Measurements from ENCODE around the gene ZBTB7C.

DNA sequence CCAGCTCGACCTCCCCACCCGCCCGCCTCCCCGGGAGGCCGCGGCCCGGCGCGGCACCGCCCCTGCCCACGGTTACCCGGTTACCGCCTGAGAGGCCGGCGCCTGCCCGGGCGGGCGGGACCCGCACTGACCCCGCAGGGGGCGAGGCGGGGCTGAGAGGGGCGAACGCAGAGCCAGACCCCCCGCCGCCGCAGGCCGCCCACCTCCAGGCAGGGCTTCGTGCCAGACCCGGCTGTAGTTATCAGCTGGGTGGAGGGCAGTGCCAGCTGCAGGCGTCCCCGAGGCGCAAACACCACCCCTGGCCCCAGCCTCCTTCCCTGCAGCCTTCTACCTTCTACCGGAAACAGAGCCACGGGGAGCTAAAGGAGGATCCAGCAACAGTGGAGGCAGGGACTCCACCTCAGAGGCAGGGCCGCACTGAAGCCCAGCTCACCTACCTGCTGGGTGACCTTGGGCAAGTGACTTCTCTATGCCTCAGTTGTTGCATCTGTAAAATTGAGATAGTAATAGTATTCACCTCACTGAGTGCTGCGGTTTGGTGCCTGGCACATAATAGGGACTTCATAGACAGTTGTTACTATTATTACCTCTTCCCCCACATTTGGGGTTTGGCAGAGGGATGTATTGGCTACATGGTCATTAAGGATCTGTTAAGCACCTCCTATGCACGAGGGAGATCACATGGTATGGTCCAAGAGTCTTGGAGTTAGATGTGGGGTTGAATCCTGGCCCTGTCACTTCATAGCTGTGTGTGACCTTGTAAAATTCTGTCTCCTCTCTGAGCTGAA, 247.1 kb downstream of the ZBTB7C start:
- TF ChIP-seq HDGF (IDR thresholded peaks at IDR 0.05; ENCODE audit: borderline replicate concordance) (no peak), FOXA1 (IDR thresholded peaks at IDR 0.05) (no peak), ELF4 (IDR thresholded peaks at IDR 0.05) (no peak), BHLHE40 (IDR thresholded peaks at IDR 0.05; ENCODE audit: borderline replicate concordance) (no peak), ZNF384 (IDR thresholded peaks at IDR 0.05) (no peak), SUZ12 (IDR thresholded peaks at IDR 0.05) (no peak), SP1 (IDR thresholded peaks at IDR 0.05) (no peak), FOXK2 (IDR thresholded peaks at IDR 0.05) (no peak), FOXM1 (IDR thresholded peaks at IDR 0.05; ENCODE audit: borderline replicate concordance) (no peak), ARNT (IDR thresholded peaks at IDR 0.05) (no peak), L3MBTL2 (conservative IDR thresholded peaks at IDR 0.05) (no peak)
- TF ChIP-seq, protein P1, sequence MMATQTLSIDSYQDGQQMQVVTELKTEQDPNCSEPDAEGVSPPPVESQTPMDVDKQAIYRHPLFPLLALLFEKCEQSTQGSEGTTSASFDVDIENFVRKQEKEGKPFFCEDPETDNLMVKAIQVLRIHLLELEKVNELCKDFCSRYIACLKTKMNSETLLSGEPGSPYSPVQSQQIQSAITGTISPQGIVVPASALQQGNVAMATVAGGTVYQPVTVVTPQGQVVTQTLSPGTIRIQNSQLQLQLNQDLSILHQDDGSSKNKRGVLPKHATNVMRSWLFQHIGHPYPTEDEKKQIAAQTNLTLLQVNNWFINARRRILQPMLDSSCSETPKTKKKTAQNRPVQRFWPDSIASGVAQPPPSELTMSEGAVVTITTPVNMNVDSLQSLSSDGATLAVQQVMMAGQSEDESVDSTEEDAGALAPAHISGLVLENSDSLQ (IDR thresholded peaks at IDR 0.05), result no peak
